Calu3 (cell line): Measurements from ENCODE around the gene RFXANK. TPM values are rescaled to one million over a fixed set of nuclear protein-coding genes. Genes with fewer than 3 reads are reported as not detected.

ENCODE experiments used
- BruUV-seq: library from RNA; stranded (reverse); fragments of 400-500 nt; replicated peaks from 2 replicates; lab custom pipeline; 2021; lab: Mats Ljungman, UMichigan
- CTCF ChIA-PET: fragments of 300-600 bp; sonication (Branson Sonifier 250); formaldehyde crosslinking; loops from one replicate; lab custom pipeline; 2022; ENCODE audit warnings: antibody characterized with exemption; lab: Charles Lee
- DNase-seq: peaks from one replicate; pipeline ENCODE4 v3.0.0; 2022
- H3K27ac Mint-ChIP-seq: one replicate; pipeline ENCODE4 v1.8.0; 2022; ENCODE audit warnings: mixed read lengths; ENCODE audit not compliant: unreplicated experiment
- H3K27me3 Mint-ChIP-seq: one replicate; pipeline ENCODE4 v1.8.0; 2022; ENCODE audit warnings: mixed read lengths; ENCODE audit not compliant: unreplicated experiment
- H3K36me3 Mint-ChIP-seq: one replicate; pipeline ENCODE4 v1.8.0; 2022; ENCODE audit warnings: mild to moderate bottlenecking, moderate library complexity, mixed read lengths; ENCODE audit not compliant: insufficient read depth, unreplicated experiment
- H3K4me1 Mint-ChIP-seq: one replicate; pipeline ENCODE4 v1.8.0; 2022; ENCODE audit warnings: mild to moderate bottlenecking, low read depth, mixed read lengths; ENCODE audit not compliant: unreplicated experiment
- H3K4me3 Mint-ChIP-seq: one replicate; pipeline ENCODE4 v1.8.0; 2022; ENCODE audit warnings: mild to moderate bottlenecking, low read depth, moderate library complexity, mixed read lengths; ENCODE audit not compliant: unreplicated experiment
- H3K9me3 Mint-ChIP-seq: one replicate; pipeline ENCODE4 v1.8.0; 2022; ENCODE audit warnings: low read depth, mixed read lengths; ENCODE audit not compliant: unreplicated experiment
- intact Hi-C: fragments of 100-400 bp; cut with micrococcal nuclease; formaldehyde crosslinking; loops from one replicate; pipeline ENCODE4 v1.10.0; 2022; ENCODE audit not compliant: unreplicated experiment
- total RNA-seq: library from RNA; stranded (reverse); gene quantifications from 2 replicates; pipeline ENCODE4 v1.2.3, GENCODE V29; 2022
- TF ChIP-seq, protein P1 (sequence below): fragments of 200-600 bp; IDR thresholded peaks from one replicate; pipeline ENCODE4 v1.8.0; 2022; ENCODE audit warnings: antibody characterized with exemption; ENCODE audit not compliant: unreplicated experiment

RFXANK gene
- total RNA-seq, 1 experiment from 2014 or later: 63.2 TPM

DNA sequence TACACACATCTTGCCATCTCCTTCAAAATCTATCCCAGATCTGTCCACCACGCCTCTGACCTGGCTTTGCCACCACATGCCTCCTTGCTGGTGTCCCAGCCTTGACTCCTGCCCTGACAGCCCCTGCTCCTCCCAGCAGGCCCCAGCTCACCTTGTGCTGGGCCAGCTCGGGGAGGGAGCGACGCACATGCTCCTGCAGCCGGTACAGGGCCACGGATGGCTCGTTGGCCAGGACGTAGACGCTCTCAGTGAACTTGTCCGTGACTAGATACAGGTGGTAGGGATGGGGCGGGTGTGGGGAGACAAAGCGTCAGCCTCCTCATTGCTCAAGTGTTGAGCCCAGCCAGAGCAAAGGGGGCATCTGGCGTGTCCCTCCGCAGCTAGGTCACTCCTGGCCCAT, 5.3 kb upstream of the RFXANK start:
- peaks cover 19% of the 10 kb centered on the region for H3K36me3 Mint-ChIP-seq
- intact Hi-C loops: no loop called here
- CTCF ChIA-PET: no interaction called here
- TF ChIP-seq, protein P1, sequence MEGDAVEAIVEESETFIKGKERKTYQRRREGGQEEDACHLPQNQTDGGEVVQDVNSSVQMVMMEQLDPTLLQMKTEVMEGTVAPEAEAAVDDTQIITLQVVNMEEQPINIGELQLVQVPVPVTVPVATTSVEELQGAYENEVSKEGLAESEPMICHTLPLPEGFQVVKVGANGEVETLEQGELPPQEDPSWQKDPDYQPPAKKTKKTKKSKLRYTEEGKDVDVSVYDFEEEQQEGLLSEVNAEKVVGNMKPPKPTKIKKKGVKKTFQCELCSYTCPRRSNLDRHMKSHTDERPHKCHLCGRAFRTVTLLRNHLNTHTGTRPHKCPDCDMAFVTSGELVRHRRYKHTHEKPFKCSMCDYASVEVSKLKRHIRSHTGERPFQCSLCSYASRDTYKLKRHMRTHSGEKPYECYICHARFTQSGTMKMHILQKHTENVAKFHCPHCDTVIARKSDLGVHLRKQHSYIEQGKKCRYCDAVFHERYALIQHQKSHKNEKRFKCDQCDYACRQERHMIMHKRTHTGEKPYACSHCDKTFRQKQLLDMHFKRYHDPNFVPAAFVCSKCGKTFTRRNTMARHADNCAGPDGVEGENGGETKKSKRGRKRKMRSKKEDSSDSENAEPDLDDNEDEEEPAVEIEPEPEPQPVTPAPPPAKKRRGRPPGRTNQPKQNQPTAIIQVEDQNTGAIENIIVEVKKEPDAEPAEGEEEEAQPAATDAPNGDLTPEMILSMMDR: no peak
- H3K9me3 Mint-ChIP-seq: no peaks in the 10 kb centered on the region
- H3K27me3 Mint-ChIP-seq: no peaks in the 10 kb centered on the region
- no peaks in the 10 kb centered on the region for H3K4me1 Mint-ChIP-seq
- H3K27ac Mint-ChIP-seq: no peak overlapping the region
- no peak overlapping the region for H3K4me3 Mint-ChIP-seq
- DNase-seq: no peak
- BruUV-seq: no TSS peak

DNA sequence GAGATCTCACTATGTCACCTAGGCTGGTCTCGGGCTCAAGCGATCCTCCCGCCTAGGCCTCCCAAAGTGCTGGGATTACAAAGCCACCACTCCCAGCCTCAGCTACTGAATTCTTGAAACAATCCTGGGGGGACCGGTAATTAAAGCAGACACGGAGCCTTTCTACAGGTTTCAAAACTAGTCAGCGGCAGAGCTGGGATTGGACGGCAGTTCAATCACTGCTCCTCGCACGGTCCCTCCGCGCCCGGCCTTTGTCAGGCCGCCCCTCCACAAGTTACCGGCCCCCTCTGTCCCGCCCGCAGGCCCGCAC, 335 bp upstream of the RFXANK start:
- Mint-ChIP-seq H3K36me3 (peaks cover 45% of the 10 kb centered on the region), H3K9me3 (no peaks in the 10 kb centered on the region), H3K4me3 (peak overlapping the region; percentile 86), H3K27ac (peak overlapping the region; percentile 77), H3K4me1 (peaks cover 6% of the 10 kb centered on the region), H3K27me3 (no peaks in the 10 kb centered on the region)
- intact Hi-C loops: loop anchor here (1.0 kb wide), 1 partner anchor 12 kb away; the partner anchor contains the start of gene NR2C2AP
- TF ChIP-seq, protein P1: no peak
- CTCF ChIA-PET: interaction anchor here (0.6 kb wide), 1 partner anchor 128 kb away, joined by 5 read pairs; no protein-coding TSS in a partner anchor
- DNase-seq: no peak
- no TSS peak for BruUV-seq

GRCh38 chr19:19192910-19193423, 909 bp downstream of the RFXANK start:
- Mint-ChIP-seq H3K4me1 (peaks cover 6% of the 10 kb centered on the region), H3K9me3 (no peaks in the 10 kb centered on the region), H3K27me3 (no peaks in the 10 kb centered on the region), H3K27ac (peak overlapping the region; percentile 77), H3K36me3 (peaks cover 46% of the 10 kb centered on the region), H3K4me3 (peak overlapping the region; percentile 86)
- CTCF ChIA-PET: interaction anchor here (0.6 to 1.1 kb wide), 2 partner anchors 10 to 38 kb away, joined by 3 to 4 read pairs; partner anchors contain the start of gene NR2C2AP
- BruUV-seq: TSS peak; percentile 70
- TF ChIP-seq, protein P1: no peak
- no peak for DNase-seq
- intact Hi-C loops: loop anchor here (1.0 kb wide), 1 partner anchor 10 kb away; the partner anchor contains the start of gene NR2C2AP

GRCh38 chr19:19193926-19194325, 1.9 kb downstream of the RFXANK start:
- no peak overlapping the region for H3K27ac Mint-ChIP-seq
- TF ChIP-seq, protein P1: no peak
- peaks cover 52% of the 10 kb centered on the region for H3K36me3 Mint-ChIP-seq
- intact Hi-C loops: no loop called here
- no TSS peak for BruUV-seq
- DNase-seq: no peak
- CTCF ChIA-PET: no interaction called here
- H3K27me3 Mint-ChIP-seq: no peaks in the 10 kb centered on the region
- H3K4me3 Mint-ChIP-seq: peak overlapping the region; percentile 86
- H3K4me1 Mint-ChIP-seq: peaks cover 6% of the 10 kb centered on the region
- H3K9me3 Mint-ChIP-seq: no peaks in the 10 kb centered on the region
